ENCODE data around the gene ADAMTS17. TPM values are rescaled to one million over a fixed set of nuclear protein-coding genes. Genes with fewer than 3 reads are reported as not detected.

ADAMTS17 gene, protein sequence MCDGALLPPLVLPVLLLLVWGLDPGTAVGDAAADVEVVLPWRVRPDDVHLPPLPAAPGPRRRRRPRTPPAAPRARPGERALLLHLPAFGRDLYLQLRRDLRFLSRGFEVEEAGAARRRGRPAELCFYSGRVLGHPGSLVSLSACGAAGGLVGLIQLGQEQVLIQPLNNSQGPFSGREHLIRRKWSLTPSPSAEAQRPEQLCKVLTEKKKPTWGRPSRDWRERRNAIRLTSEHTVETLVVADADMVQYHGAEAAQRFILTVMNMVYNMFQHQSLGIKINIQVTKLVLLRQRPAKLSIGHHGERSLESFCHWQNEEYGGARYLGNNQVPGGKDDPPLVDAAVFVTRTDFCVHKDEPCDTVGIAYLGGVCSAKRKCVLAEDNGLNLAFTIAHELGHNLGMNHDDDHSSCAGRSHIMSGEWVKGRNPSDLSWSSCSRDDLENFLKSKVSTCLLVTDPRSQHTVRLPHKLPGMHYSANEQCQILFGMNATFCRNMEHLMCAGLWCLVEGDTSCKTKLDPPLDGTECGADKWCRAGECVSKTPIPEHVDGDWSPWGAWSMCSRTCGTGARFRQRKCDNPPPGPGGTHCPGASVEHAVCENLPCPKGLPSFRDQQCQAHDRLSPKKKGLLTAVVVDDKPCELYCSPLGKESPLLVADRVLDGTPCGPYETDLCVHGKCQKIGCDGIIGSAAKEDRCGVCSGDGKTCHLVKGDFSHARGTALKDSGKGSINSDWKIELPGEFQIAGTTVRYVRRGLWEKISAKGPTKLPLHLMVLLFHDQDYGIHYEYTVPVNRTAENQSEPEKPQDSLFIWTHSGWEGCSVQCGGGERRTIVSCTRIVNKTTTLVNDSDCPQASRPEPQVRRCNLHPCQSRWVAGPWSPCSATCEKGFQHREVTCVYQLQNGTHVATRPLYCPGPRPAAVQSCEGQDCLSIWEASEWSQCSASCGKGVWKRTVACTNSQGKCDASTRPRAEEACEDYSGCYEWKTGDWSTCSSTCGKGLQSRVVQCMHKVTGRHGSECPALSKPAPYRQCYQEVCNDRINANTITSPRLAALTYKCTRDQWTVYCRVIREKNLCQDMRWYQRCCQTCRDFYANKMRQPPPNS
- 0.39 and 1.5 TPM in 2 replicates for total RNA-seq
- long read RNA-seq, partial matches to known transcripts = 0 of 1 reads
- long read RNA-seq, other reads (novel, unspliced or antisense) = 1 of 1 reads

DNA sequence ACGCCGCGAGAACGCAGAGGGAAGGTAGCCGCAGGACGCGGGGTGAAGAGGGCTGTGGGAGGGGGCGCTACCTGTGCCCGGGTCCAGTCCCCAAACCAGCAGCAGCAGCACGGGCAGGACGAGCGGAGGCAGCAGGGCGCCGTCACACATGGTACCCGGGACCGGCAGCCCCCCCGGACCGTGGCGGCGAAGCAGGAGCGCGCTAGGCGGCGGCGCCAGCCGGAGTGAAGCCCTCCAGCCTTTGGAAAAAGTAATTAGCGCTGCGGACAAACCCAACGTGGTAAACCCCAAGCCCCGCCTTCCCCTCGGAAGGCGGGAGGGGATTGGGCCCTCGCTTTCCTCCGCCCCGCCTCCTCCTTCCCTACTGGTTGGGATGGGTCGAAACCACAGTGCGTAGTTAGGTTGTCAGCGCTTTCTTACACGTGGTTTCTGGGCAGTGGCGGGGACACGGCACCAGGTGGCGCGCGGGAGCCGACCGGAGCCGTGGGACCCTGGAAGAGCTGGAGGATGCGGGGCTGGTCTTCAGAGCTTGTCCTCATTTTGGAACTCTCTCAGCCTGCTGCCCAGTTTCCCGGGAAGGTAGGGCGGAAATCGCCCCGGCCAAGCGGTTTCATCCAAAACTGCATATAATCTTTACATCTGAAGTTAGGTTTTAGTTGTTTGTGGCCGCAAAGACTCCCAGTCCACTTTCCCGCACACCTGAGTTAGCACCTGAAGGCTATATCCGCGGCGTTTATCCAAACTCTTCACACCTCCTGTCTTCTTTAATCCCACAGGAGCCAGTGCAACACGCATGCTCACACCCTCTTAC lies at the start of gene ADAMTS17:
TSS of gene ADAMTS17 (minus strand) at position 226 of the 811 bp plus-strand sequence. CDS start at position 150, 76 bp downstream.
- Mint-ChIP-seq H3K27ac (ENCODE audit: unreplicated experiment) (no peak within 1 kb of the TSS), H3K36me3 (ENCODE audit: unreplicated experiment) (no peaks in the 10 kb centered on the region), H3K27me3 (ENCODE audit: unreplicated experiment) (peaks cover 42% of the 10 kb centered on the region)

GRCh38 chr15:100385300-100386050 lies 43.7 kb upstream of the ADAMTS17 start:
- no peaks in the 10 kb centered on the region for H3K4me1 Mint-ChIP-seq (ENCODE audit: unreplicated experiment)
- no peak overlapping the region for H3K27ac Mint-ChIP-seq (ENCODE audit: unreplicated experiment)
- TF ChIP-seq, protein P1, sequence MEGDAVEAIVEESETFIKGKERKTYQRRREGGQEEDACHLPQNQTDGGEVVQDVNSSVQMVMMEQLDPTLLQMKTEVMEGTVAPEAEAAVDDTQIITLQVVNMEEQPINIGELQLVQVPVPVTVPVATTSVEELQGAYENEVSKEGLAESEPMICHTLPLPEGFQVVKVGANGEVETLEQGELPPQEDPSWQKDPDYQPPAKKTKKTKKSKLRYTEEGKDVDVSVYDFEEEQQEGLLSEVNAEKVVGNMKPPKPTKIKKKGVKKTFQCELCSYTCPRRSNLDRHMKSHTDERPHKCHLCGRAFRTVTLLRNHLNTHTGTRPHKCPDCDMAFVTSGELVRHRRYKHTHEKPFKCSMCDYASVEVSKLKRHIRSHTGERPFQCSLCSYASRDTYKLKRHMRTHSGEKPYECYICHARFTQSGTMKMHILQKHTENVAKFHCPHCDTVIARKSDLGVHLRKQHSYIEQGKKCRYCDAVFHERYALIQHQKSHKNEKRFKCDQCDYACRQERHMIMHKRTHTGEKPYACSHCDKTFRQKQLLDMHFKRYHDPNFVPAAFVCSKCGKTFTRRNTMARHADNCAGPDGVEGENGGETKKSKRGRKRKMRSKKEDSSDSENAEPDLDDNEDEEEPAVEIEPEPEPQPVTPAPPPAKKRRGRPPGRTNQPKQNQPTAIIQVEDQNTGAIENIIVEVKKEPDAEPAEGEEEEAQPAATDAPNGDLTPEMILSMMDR (IDR thresholded peaks at IDR 0.05) = no peak
- H3K4me3 Mint-ChIP-seq (ENCODE audit: unreplicated experiment) = no peak overlapping the region
- no peak for DNase-seq (ENCODE audit: extremely low spot score, unreplicated experiment)
- peaks cover 25% of the 10 kb centered on the region for H3K9me3 Mint-ChIP-seq (ENCODE audit: unreplicated experiment)
- H3K36me3 Mint-ChIP-seq (ENCODE audit: unreplicated experiment) = no peaks in the 10 kb centered on the region
- no peaks in the 10 kb centered on the region for H3K27me3 Mint-ChIP-seq (ENCODE audit: unreplicated experiment)

More for the DNA sequence above, at the start of gene ADAMTS17:
- peaks cover 2% of the 10 kb centered on the region for H3K4me1 Mint-ChIP-seq (ENCODE audit: unreplicated experiment)
- TF ChIP-seq, protein P1 (IDR thresholded peaks at IDR 0.05) = peak; percentile 84
- DNase-seq (ENCODE audit: extremely low spot score, unreplicated experiment) = peak; percentile 93
- H3K4me3 Mint-ChIP-seq (ENCODE audit: unreplicated experiment) = peak within 1 kb of the TSS; percentile 14
- no peaks in the 10 kb centered on the region for H3K9me3 Mint-ChIP-seq (ENCODE audit: unreplicated experiment)

GRCh38 chr15:100384108-100384410 lies 42.3 kb upstream of the ADAMTS17 start:
- Mint-ChIP-seq H3K9me3 (ENCODE audit: unreplicated experiment) (peaks cover 35% of the 10 kb centered on the region), H3K4me1 (ENCODE audit: unreplicated experiment) (no peaks in the 10 kb centered on the region), H3K4me3 (ENCODE audit: unreplicated experiment) (no peak overlapping the region), H3K27ac (ENCODE audit: unreplicated experiment) (no peak overlapping the region), H3K27me3 (ENCODE audit: unreplicated experiment) (no peaks in the 10 kb centered on the region), H3K36me3 (ENCODE audit: unreplicated experiment) (no peaks in the 10 kb centered on the region)
- TF ChIP-seq, protein P1 (IDR thresholded peaks at IDR 0.05) = no peak
- no peak for DNase-seq (ENCODE audit: extremely low spot score, unreplicated experiment)

GRCh38 chr15:100383302-100384107 lies 41.7 kb upstream of the ADAMTS17 start:
- DNase-seq (ENCODE audit: extremely low spot score, unreplicated experiment) = no peak
- H3K4me1 Mint-ChIP-seq (ENCODE audit: unreplicated experiment) = no peaks in the 10 kb centered on the region
- TF ChIP-seq, protein P1 (IDR thresholded peaks at IDR 0.05) = peak; percentile 28
- H3K27me3 Mint-ChIP-seq (ENCODE audit: unreplicated experiment) = no peaks in the 10 kb centered on the region
- H3K36me3 Mint-ChIP-seq (ENCODE audit: unreplicated experiment) = no peaks in the 10 kb centered on the region
- peaks cover 33% of the 10 kb centered on the region for H3K9me3 Mint-ChIP-seq (ENCODE audit: unreplicated experiment)
- no peak overlapping the region for H3K4me3 Mint-ChIP-seq (ENCODE audit: unreplicated experiment)
- no peak overlapping the region for H3K27ac Mint-ChIP-seq (ENCODE audit: unreplicated experiment)

All from osteocyte (in vitro differentiated cells).